B cell (primary cell): ENCODE measurements around the gene ANKMY2.

Experiments
- EZH2 ChIP-seq: IDR thresholded peaks from 2 replicates; pipeline ENCODE4 v1.6.1; 2012; ENCODE audit warnings: borderline replicate concordance, low read depth, mild to moderate bottlenecking, moderate library complexity, low read length; ENCODE audit not compliant: insufficient read depth, poor library complexity, severe bottlenecking
- TF ChIP-seq, protein P1 (sequence below): fragments of 200-600 bp; IDR thresholded peaks from one replicate; pipeline ENCODE4 v1.8.0; 2022; ENCODE audit warnings: antibody characterized with exemption, mild to moderate bottlenecking

DNA sequence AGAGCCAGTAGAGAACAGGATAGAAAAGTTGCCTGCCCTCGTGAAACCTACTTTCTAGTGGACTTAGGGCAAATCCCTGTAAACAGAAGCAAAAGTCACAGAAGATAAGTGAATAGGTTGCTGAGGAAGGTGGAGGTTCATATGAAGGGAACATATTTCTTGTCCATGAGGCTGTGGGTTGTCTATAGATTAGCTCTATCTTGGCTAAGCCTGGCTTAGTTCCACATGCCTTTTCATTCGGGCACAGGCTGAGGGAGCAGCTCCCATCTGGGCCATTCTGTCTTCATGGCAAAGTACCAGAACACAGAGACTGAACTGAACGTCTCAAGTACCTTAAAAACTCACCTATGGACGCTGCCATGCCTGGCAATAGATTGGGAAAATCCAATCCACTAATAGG lies 45.7 kb upstream of the ANKMY2 start:
- TF ChIP-seq, protein P1, sequence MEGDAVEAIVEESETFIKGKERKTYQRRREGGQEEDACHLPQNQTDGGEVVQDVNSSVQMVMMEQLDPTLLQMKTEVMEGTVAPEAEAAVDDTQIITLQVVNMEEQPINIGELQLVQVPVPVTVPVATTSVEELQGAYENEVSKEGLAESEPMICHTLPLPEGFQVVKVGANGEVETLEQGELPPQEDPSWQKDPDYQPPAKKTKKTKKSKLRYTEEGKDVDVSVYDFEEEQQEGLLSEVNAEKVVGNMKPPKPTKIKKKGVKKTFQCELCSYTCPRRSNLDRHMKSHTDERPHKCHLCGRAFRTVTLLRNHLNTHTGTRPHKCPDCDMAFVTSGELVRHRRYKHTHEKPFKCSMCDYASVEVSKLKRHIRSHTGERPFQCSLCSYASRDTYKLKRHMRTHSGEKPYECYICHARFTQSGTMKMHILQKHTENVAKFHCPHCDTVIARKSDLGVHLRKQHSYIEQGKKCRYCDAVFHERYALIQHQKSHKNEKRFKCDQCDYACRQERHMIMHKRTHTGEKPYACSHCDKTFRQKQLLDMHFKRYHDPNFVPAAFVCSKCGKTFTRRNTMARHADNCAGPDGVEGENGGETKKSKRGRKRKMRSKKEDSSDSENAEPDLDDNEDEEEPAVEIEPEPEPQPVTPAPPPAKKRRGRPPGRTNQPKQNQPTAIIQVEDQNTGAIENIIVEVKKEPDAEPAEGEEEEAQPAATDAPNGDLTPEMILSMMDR = no peak
- TF ChIP-seq EZH2 = no peak
